SU-DHL-6 (cell line): Measurements from ENCODE around the gene LTBP1.

ENCODE experiments used
- H2AFZ ChIP-seq: fragments of 200-600 bp; sonication (generic); 2 replicates; pipeline ENCODE4 v1.6.1; 2014; ENCODE audit warnings: low read depth, mild to moderate bottlenecking, moderate library complexity, mixed read lengths, antibody characterized with exemption, low read length; ENCODE audit not compliant: severe bottlenecking
- H3F3A ChIP-seq: fragments of 200-600 bp; shearing (Covaris generic); 2 replicates; pipeline ENCODE4 v1.6.0; 2016; ENCODE audit warnings: antibody characterized with exemption, mild to moderate bottlenecking; ENCODE audit not compliant: insufficient read depth
- H3K27ac ChIP-seq: fragments of 200-600 bp; sonication (generic); 2 replicates; pipeline ENCODE4 v1.5.1; 2016; ENCODE audit warnings: low read depth, mild to moderate bottlenecking, low read length, moderate library complexity, mixed read lengths
- H3K27me3 ChIP-seq: fragments of 200-600 bp; sonication (generic), shearing (Covaris generic); 2 replicates; pipeline ENCODE4 v1.6.0; 2014; ENCODE audit warnings: mild to moderate bottlenecking, low read length
- H3K36me3 ChIP-seq: fragments of 200-600 bp; sonication (generic); 2 replicates; pipeline ENCODE4 v1.6.1; 2014; ENCODE audit warnings: mild to moderate bottlenecking, low read length, mixed read lengths
- H3K4me2 ChIP-seq: fragments of 300-600, 200-600 bp; shearing (Covaris generic), sonication (generic); 2 replicates; pipeline ENCODE4 v1.6.0; 2014; ENCODE audit warnings: low read length, low read depth, mild to moderate bottlenecking; ENCODE audit not compliant: poor library complexity, severe bottlenecking
- H3K4me3 ChIP-seq: fragments of 200-600 bp; sonication (generic); 2 replicates; pipeline ENCODE4 v1.5.1; 2014; ENCODE audit warnings: antibody characterized with exemption, low read length, mild to moderate bottlenecking, mixed read lengths; ENCODE audit not compliant: insufficient read depth, poor library complexity, severe bottlenecking
- H3K79me2 ChIP-seq: fragments of 200-600 bp; sonication (generic); 2 replicates; pipeline ENCODE4 v1.6.1; 2014; ENCODE audit warnings: mild to moderate bottlenecking, low read length, moderate library complexity; ENCODE audit not compliant: insufficient read depth
- H3K9ac ChIP-seq: fragments of 200-600 bp; sonication (generic); 2 replicates; pipeline ENCODE4 v1.7.0; 2014; ENCODE audit warnings: mild to moderate bottlenecking, low read length
- H3K9me2 ChIP-seq: fragments of 200-600 bp; sonication (generic); replicated peaks from 2 replicates; pipeline ENCODE4 v1.6.1; 2014; ENCODE audit warnings: low read length; ENCODE audit not compliant: insufficient read depth
- H3K9me3 ChIP-seq: fragments of 200-600 bp; sonication (generic); 2 replicates; pipeline ENCODE4 v1.6.1; 2014; ENCODE audit warnings: low read length, mixed read lengths; ENCODE audit not compliant: insufficient read depth
- H4K20me1 ChIP-seq: fragments of 200-600 bp; sonication (generic); 2 replicates; pipeline ENCODE4 v1.6.1; 2014; ENCODE audit warnings: low read depth, mild to moderate bottlenecking, antibody characterized with exemption, low read length, moderate library complexity, mixed read lengths
- CTCF ChIP-seq: fragments of 200-600 bp; sonication (generic); IDR thresholded peaks from one replicate; pipeline ENCODE4 v1.5.1; 2017; ENCODE audit warnings: antibody characterized with exemption, mild to moderate bottlenecking, low read length, moderate library complexity; ENCODE audit not compliant: insufficient read depth, poor library complexity, severe bottlenecking
- EZH2phosphoT487 ChIP-seq: fragments of 200-600 bp; sonication (generic), shearing (Covaris generic); conservative IDR thresholded peaks from 2 replicates; pipeline ENCODE4 v1.6.1; 2018; ENCODE audit warnings: mild to moderate bottlenecking, antibody characterized with exemption, low read length, moderate library complexity, mixed read lengths

The LTBP1 gene

GRCh38 chr2:33118651-33119050, 171.9 kb downstream of the LTBP1 start:
- Histone ChIP-seq H4K20me1 (no peaks in the 10 kb centered on the region), H2AFZ (no peak overlapping the region), H3K79me2 (peaks cover 29% of the 10 kb centered on the region; the same call in 1 of the 2 replicates), H3K9ac (no peak overlapping the region), H3K27me3 (no peaks in the 10 kb centered on the region), H3K27ac (no peak overlapping the region), H3K9me2 (no peaks in the 10 kb centered on the region), H3K9me3 (no peaks in the 10 kb centered on the region), H3K36me3 (peaks cover 27% of the 10 kb centered on the region), H3K4me2 (no peak overlapping the region), H3K4me3 (no peak overlapping the region), H3F3A (no peaks in the 10 kb centered on the region)
- no peak for TF ChIP-seq CTCF
- TF ChIP-seq EZH2phosphoT487 = no peak

GRCh38 chr2:33121416-33121815, 174.7 kb downstream of the LTBP1 start:
- TF ChIP-seq EZH2phosphoT487 = no peak
- no peak for TF ChIP-seq CTCF
- H3K9ac ChIP-seq = no peak overlapping the region
- no peaks in the 10 kb centered on the region for H3K27me3 ChIP-seq
- H4K20me1 ChIP-seq = no peaks in the 10 kb centered on the region
- H2AFZ ChIP-seq = no peak overlapping the region
- H3K9me3 ChIP-seq = no peaks in the 10 kb centered on the region
- H3K9me2 ChIP-seq = no peaks in the 10 kb centered on the region
- peaks cover 37% of the 10 kb centered on the region; the same call in 1 of the 2 replicates for H3K79me2 ChIP-seq
- no peak overlapping the region for H3K27ac ChIP-seq
- H3K36me3 ChIP-seq = peaks cover 15% of the 10 kb centered on the region
- H3K4me3 ChIP-seq = no peak overlapping the region
- H3F3A ChIP-seq = no peaks in the 10 kb centered on the region; the same call in 1 of the 2 replicates
- H3K4me2 ChIP-seq = no peak overlapping the region

GRCh38 chr2:33121925-33122324, 175.2 kb downstream of the LTBP1 start:
- H3K9ac ChIP-seq = no peak overlapping the region
- H3K4me3 ChIP-seq = no peak overlapping the region
- no peak overlapping the region for H3K27ac ChIP-seq
- peaks cover 33% of the 10 kb centered on the region; the same call in 1 of the 2 replicates for H3K79me2 ChIP-seq
- no peak for TF ChIP-seq CTCF
- TF ChIP-seq EZH2phosphoT487 = no peak
- H3K4me2 ChIP-seq = no peak overlapping the region
- no peak overlapping the region for H2AFZ ChIP-seq
- H3K9me2 ChIP-seq = no peaks in the 10 kb centered on the region
- no peaks in the 10 kb centered on the region for H4K20me1 ChIP-seq
- no peaks in the 10 kb centered on the region for H3K27me3 ChIP-seq
- peaks cover 20% of the 10 kb centered on the region for H3K36me3 ChIP-seq
- H3K9me3 ChIP-seq = no peaks in the 10 kb centered on the region
- peaks cover 5% of the 10 kb centered on the region; the same call in 1 of the 2 replicates for H3F3A ChIP-seq

GRCh38 chr2:33122726-33123125, 176.0 kb downstream of the LTBP1 start:
- Histone ChIP-seq H3K36me3 (peaks cover 28% of the 10 kb centered on the region), H3K79me2 (peaks cover 37% of the 10 kb centered on the region), H3K27ac (no peak overlapping the region), H4K20me1 (no peaks in the 10 kb centered on the region), H2AFZ (no peak overlapping the region), H3K9me2 (no peaks in the 10 kb centered on the region), H3K4me2 (no peak overlapping the region), H3K4me3 (no peak overlapping the region), H3F3A (peaks cover 5% of the 10 kb centered on the region; the same call in 1 of the 2 replicates), H3K27me3 (no peaks in the 10 kb centered on the region), H3K9me3 (no peaks in the 10 kb centered on the region), H3K9ac (no peak overlapping the region)
- TF ChIP-seq CTCF (no peak), EZH2phosphoT487 (no peak)
